ENCODE measurements around the gene SMAP1. TPM values are rescaled to one million over a fixed set of nuclear protein-coding genes. Genes with fewer than 3 reads are reported as not detected.

Gene SMAP1
- total RNA-seq, 3 donors from 2014 or later = 34.3 to 48.8 (median 47.3) TPM

DNA sequence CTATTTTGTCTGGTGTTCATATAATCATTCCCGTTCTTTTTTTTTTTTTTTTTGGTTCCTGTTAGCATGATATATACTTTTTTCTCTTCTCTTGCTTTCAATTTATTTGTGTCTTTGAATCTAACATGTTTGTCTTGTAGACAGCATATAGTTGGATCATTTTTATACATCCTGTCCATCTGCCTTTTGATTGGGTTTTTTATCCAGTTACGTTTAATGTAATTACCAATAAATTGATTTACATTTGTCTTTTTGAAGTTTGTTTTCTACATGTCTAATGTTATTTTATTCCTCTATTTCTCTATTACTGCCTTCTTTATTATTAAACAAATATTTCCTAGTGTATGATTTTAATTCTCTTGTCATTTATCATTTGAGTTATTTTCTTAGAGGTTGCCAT, 204.8 kb downstream of the SMAP1 start:
- DNase-seq (no peak), ATAC-seq (no peak)
- intact Hi-C loops (cut with DNase I, micrococcal nuclease) = no loop called here
- H3K36me3 ChIP-seq (ENCODE audit: low read depth) = no peaks in the 10 kb centered on the region
- H3K9me3 ChIP-seq = peaks cover 10% of the 10 kb centered on the region
- H3K4me3 ChIP-seq = no peak overlapping the region
- TF ChIP-seq, protein P1, sequence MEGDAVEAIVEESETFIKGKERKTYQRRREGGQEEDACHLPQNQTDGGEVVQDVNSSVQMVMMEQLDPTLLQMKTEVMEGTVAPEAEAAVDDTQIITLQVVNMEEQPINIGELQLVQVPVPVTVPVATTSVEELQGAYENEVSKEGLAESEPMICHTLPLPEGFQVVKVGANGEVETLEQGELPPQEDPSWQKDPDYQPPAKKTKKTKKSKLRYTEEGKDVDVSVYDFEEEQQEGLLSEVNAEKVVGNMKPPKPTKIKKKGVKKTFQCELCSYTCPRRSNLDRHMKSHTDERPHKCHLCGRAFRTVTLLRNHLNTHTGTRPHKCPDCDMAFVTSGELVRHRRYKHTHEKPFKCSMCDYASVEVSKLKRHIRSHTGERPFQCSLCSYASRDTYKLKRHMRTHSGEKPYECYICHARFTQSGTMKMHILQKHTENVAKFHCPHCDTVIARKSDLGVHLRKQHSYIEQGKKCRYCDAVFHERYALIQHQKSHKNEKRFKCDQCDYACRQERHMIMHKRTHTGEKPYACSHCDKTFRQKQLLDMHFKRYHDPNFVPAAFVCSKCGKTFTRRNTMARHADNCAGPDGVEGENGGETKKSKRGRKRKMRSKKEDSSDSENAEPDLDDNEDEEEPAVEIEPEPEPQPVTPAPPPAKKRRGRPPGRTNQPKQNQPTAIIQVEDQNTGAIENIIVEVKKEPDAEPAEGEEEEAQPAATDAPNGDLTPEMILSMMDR (IDR thresholded peaks at IDR 0.05) = no peak
- no peaks in the 10 kb centered on the region for H3K4me1 ChIP-seq (ENCODE audit: low read depth)

DNA sequence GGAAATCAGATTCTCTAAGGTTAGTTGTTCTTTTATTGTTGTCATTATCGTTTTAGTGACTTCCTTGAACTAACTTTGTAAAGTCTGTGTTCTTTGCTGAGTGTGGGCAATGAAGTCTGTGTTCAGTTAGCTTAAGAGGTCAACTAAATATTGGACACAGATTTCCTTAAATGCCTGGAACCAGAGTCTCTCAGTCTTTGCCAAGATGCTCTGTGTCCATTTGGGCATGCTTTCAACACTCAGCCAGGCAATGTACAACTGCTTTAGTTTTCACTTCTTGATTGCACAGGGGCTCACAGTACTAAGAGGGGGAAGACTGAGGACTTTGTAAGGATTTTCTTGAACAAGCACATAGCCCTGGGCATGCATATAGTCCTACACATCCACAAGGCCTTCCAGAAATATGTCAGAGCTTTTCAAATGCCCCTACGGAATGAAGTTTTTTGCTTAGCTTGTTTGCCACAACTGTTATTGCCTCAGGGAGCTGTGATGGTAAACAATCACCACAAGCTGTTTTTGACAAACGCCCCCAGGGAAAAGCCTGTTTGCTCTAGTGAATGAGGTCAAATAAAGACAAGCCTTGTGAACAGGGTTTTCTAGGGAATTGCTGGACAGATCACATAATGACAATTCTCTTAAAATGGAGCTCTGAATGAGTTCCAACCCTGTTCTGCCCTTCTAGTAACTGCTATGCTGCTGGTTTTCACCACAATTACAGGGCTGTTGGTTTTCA, 206.7 kb downstream of the SMAP1 start:
- ATAC-seq (no peak), DNase-seq (no peak)
- H3K4me1 ChIP-seq (ENCODE audit: low read depth) = no peaks in the 10 kb centered on the region
- TF ChIP-seq, protein P1 (IDR thresholded peaks at IDR 0.05) = no peak
- H3K36me3 ChIP-seq (ENCODE audit: low read depth) = no peaks in the 10 kb centered on the region
- no peak overlapping the region for H3K4me3 ChIP-seq
- intact Hi-C loops (cut with DNase I, micrococcal nuclease) = no loop called here
- H3K9me3 ChIP-seq = peaks cover 10% of the 10 kb centered on the region

DNA sequence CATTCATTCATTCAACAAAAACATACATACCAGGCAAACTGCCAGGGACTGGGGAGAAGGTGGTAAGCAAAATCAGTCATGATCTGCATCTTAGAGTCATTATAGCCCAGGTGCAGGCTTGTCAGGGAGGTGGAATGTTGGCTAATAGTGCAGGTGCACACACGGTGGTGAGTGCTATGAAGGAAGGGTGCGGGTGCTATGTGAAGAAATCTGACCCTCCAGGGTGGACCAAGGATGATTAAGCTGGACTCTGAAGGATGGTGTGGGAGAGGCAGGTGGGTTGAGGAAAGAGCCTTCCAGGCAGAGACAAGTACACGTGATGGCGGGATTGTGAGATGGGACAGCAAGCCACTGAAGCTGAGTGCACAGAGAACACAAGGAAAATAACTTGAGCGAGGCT, 211.8 kb downstream of the SMAP1 start:
- Histone ChIP-seq H3K36me3 (ENCODE audit: low read depth) (no peaks in the 10 kb centered on the region), H3K9me3 (no peaks in the 10 kb centered on the region), H3K4me1 (ENCODE audit: low read depth) (no peaks in the 10 kb centered on the region), H3K4me3 (no peak overlapping the region)
- intact Hi-C loops (cut with DNase I, micrococcal nuclease) = no loop called here
- ATAC-seq = no peak
- TF ChIP-seq, protein P1 (IDR thresholded peaks at IDR 0.05) = no peak
- DNase-seq = no peak

DNA sequence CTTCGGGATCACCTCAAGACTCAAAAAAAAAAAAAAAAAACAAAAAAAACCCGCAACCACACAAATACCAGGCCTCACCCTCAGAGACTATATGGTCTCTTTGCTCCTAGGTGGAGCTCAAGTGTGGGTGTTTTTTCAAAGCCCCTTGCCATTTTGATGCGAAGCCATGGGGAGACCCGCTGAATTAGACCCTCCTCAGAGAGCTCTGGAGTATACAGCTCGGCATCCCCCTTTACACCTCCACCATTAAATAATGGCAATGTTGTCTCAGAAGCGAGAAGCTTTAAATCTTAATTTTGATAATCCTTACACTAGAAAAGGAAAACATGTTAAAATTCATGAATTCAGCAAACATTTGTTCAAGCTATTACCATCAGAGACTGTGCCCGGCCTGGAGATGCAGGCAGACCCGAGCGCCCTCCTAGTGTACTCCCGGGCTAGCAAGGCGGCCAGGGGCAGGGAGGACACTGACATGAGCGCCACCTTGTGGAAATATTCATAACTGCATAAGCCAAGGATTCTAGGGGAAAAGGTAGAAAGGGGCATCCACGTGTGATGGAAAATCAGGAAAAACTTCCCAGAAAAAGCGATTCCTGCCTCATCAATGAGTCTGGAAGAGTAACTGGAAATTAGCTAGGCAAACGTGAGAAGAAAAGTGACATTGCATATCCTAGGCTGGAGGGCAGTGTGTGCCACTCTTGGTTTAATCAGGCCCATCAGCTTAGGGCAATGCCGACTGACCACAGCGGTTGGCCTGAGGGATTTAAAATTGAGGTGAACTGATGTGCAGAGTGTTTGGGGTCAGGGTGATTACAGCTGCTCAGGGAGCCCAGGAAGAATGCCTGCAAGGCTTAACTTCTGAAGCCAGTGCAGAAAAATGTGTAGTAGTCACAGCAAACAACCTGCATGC, 216.6 kb downstream of the SMAP1 start:
- DNase-seq = peak in 2 of 3 donors; percentile 45 to 81
- Histone ChIP-seq H3K9me3 (no peaks in the 10 kb centered on the region), H3K36me3 (ENCODE audit: low read depth) (no peaks in the 10 kb centered on the region), H3K4me1 (ENCODE audit: low read depth) (no peaks in the 10 kb centered on the region), H3K4me3 (no peak overlapping the region)
- intact Hi-C loops (cut with DNase I, micrococcal nuclease) = loop anchor here in 1 of 2 donors (5.0 kb wide), 1 partner anchor 177 kb away; no protein-coding TSS in a partner anchor
- ATAC-seq = peak; percentile 84
- TF ChIP-seq, protein P1 (IDR thresholded peaks at IDR 0.05) = peak; percentile 82

DNA sequence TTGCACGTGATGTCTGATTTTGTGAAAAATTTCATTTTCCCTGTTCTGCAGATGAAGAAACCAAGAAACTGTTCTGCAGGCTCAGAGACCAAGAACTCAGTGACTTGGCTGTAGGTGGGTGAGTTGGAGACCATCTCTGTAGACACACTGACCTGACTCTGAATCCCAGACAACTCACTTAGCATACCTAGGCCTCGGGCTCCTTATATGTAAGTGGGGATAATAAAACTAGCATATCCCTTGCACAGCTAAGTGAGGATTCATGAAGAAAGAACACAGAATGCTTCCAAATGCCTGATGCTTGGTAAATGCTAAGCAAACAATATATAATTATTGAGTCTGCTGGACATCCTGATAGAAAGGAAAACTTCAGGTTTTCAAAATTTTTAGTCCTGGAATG, 218.4 kb downstream of the SMAP1 start:
- intact Hi-C loops (cut with DNase I, micrococcal nuclease) = loop anchor here in 1 of 2 donors (5.0 kb wide), 1 partner anchor 179 kb away; no protein-coding TSS in a partner anchor
- H3K4me3 ChIP-seq = no peak overlapping the region
- ATAC-seq (no peak), DNase-seq (no peak)
- no peaks in the 10 kb centered on the region for H3K36me3 ChIP-seq (ENCODE audit: low read depth)
- H3K9me3 ChIP-seq = no peaks in the 10 kb centered on the region
- TF ChIP-seq, protein P1 (IDR thresholded peaks at IDR 0.05) = no peak
- H3K4me1 ChIP-seq (ENCODE audit: low read depth) = no peaks in the 10 kb centered on the region

All from mucosa of descending colon (tissue), 3 donors.